Endothelial cell of umbilical vein (primary cell): ENCODE measurements around the gene KCP.

Source experiments
- CTCF ChIP-seq, 2 donors: IDR thresholded peaks; 1 replicate in 1 of 2; 2 replicates in 1 of 2; pipeline ENCODE4 v1.5.1; 2011; ENCODE audit warnings: low read length in 2 of 2, mild to moderate bottlenecking in 2 of 2, moderate library complexity in 2 of 2, control low read depth in 1 of 2, inconsistent platforms in 1 of 2, low read depth in 1 of 2; ENCODE audit not compliant: insufficient read depth in 1 of 2; ENCODE audit errors: extremely low read depth in 1 of 2
- EZH2 ChIP-seq: IDR thresholded peaks from 2 replicates; pipeline ENCODE4 v1.6.1; 2012; ENCODE audit warnings: borderline replicate concordance, low read depth, mild to moderate bottlenecking, moderate library complexity, low read length, inconsistent platforms; ENCODE audit not compliant: severe bottlenecking
- FOS ChIP-seq: IDR thresholded peaks from 2 replicates; pipeline ENCODE4 v1.6.1; 2011; ENCODE audit warnings: mild to moderate bottlenecking, low read length, moderate library complexity, borderline replicate concordance; ENCODE audit not compliant: insufficient read depth
- GATA2 ChIP-seq: IDR thresholded peaks from 2 replicates; pipeline ENCODE4 v1.7.0; 2011; ENCODE audit warnings: low read depth, mild to moderate bottlenecking, moderate library complexity, mixed read lengths, low read length; ENCODE audit not compliant: insufficient read length, insufficient read depth
- MYC ChIP-seq: IDR thresholded peaks from one replicate; pipeline ENCODE4 v1.6.1; 2011; ENCODE audit warnings: mild to moderate bottlenecking, low read depth, low read length
- POLR2A ChIP-seq: IDR thresholded peaks from 2 replicates; pipeline ENCODE4 v1.6.1; 2012; ENCODE audit warnings: low read depth, mild to moderate bottlenecking, control low read depth, low read length
- POLR2AphosphoS5 ChIP-seq: IDR thresholded peaks from 2 replicates; pipeline ENCODE4 v1.6.1; 2012; ENCODE audit warnings: low read depth, mild to moderate bottlenecking, control low read depth, low read length, moderate library complexity; ENCODE audit not compliant: insufficient read depth
- TF ChIP-seq, protein P1 (sequence below): IDR thresholded peaks from 2 replicates; pipeline ENCODE4 v1.6.1; 2011; ENCODE audit not compliant: insufficient read depth, insufficient read length

- no peak for TF ChIP-seq CTCF (IDR thresholded peaks at IDR 0.05; ENCODE audit: extremely low read depth in 1 of 2, insufficient read depth in 1 of 2, low read depth in 1 of 2, low read length in 2 of 2)
- TF ChIP-seq POLR2A, result no peak
- TF ChIP-seq POLR2AphosphoS5, result no peak
- TF ChIP-seq, protein P1, sequence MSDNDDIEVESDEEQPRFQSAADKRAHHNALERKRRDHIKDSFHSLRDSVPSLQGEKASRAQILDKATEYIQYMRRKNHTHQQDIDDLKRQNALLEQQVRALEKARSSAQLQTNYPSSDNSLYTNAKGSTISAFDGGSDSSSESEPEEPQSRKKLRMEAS, result no peak
- TF ChIP-seq EZH2, result no peak
- TF ChIP-seq MYC, result no peak
- no peak for TF ChIP-seq GATA2
- no peak for TF ChIP-seq FOS
Measured at GRCh38 chr7:128902761-128903585, 7.5 kb downstream of the KCP start.
